Left ventricle myocardium inferior (tissue), 1 donor: ENCODE measurements around the gene EBF4. TPM values are rescaled to one million over a fixed set of nuclear protein-coding genes. Genes with fewer than 3 reads are reported as not detected.
A peak's percentile ranks its signal among the peaks of the same experiment; 100 is the strongest.
"Not testable (repeated sequence)": the region's sequence is repeated elsewhere in the genome, so short reads cannot be mapped to it uniquely, and the experiment has no call there.

Experiments
- DNase-seq: peaks from one replicate; pipeline ENCODE4 v3.0.0-alpha.2; 2020
- H3K27ac ChIP-seq: fragments of 200-600 bp; replicated peaks from 2 replicates; pipeline ENCODE4 v1.8.0; 2021
- H3K27me3 ChIP-seq: fragments of 200-600 bp; 2 replicates; pipeline ENCODE4 v1.8.0; 2021; ENCODE audit warnings: low read depth
- H3K36me3 ChIP-seq: fragments of 200-600 bp; 2 replicates; pipeline ENCODE4 v1.8.0; 2021
- H3K4me1 ChIP-seq: fragments of 200-600 bp; 2 replicates; pipeline ENCODE4 v1.8.0; 2021
- H3K4me3 ChIP-seq: fragments of 200-600 bp; 2 replicates; pipeline ENCODE4 v1.8.0; 2021; ENCODE audit warnings: mild to moderate bottlenecking, moderate library complexity
- H3K9me3 ChIP-seq: fragments of 200-600 bp; replicated peaks from 2 replicates; pipeline ENCODE4 v1.8.0; 2021
- CTCF ChIP-seq: fragments of 200-600 bp; IDR thresholded peaks from 2 replicates; pipeline ENCODE4 v1.8.0; 2021; ENCODE audit warnings: antibody characterized with exemption, mild to moderate bottlenecking, borderline replicate concordance
- intact Hi-C: fragments of 100-400 bp; cut with micrococcal nuclease; formaldehyde crosslinking; loops from one replicate; pipeline ENCODE4 v1.11.0; 2022
- total RNA-seq: library from RNA; stranded (reverse); fragmentation: NEBNext Ultra II Directional; extraction: Animal tissue kit (Norgen Biotek cat#: 25700); gene quantifications from one replicate; pipeline ENCODE4 v1.2.1, GENCODE V29; 2021
- donor health status: DM: no; HTN: yes; CAD: no; lungs with severe emphysema.

EBF4 gene
- total RNA-seq, 1 donor from 2014 or later, result 4.9 TPM

- H3K36me3 ChIP-seq, result peaks cover 41% of the 10 kb centered on the region
- H3K27me3 ChIP-seq, result no peaks in the 10 kb centered on the region
- TF ChIP-seq CTCF, result no peak
- H3K9me3 ChIP-seq, result no peaks in the 10 kb centered on the region
- peak within 1 kb of the TSS; percentile 79 for H3K4me3 ChIP-seq
- peak; percentile 94 for DNase-seq
- intact Hi-C loops, result no loop called here
- H3K27ac ChIP-seq, result peak within 1 kb of the TSS; percentile 88
- peaks cover 24% of the 10 kb centered on the region for H3K4me1 ChIP-seq
Observed at GRCh38 chr20:2663887-2664719, 28.5 kb upstream of the EBF4 start, which contains the start of gene IDH3B. TSS of gene IDH3B (minus strand) at chr20:2664216. CDS start at chr20:2664188, 28 bp downstream.

DNA sequence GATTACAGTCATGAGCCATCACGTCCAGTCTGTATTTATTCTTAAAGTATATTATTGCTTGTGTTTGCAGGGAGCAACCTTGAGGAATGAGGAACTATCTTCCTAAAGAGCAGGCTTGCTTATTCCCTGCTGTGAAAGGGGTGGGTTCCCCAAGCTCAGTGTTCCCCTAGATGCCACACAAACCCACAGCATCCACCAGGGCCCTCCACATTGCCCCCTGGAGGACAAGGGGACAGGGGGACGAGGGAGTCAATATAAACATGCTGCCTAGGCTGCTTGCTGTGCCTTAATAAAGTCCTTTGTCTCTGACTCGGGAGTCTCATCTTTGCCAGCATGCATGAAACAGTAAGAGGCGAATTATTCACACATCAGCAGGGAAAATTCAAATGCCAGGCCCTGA is 20.6 kb upstream of the EBF4 start:
- H3K4me1 ChIP-seq, result no peaks in the 10 kb centered on the region
- no peak overlapping the region for H3K4me3 ChIP-seq
- no peaks in the 10 kb centered on the region for H3K9me3 ChIP-seq
- intact Hi-C loops, result no loop called here
- H3K27ac ChIP-seq, result no peak overlapping the region
- no peak for TF ChIP-seq CTCF
- H3K36me3 ChIP-seq, result no peaks in the 10 kb centered on the region
- no peak for DNase-seq
- H3K27me3 ChIP-seq, result no peaks in the 10 kb centered on the region

GRCh38 chr20:2672446-2672845 is 20.1 kb upstream of the EBF4 start:
- Histone ChIP-seq H3K9me3 (no peaks in the 10 kb centered on the region), H3K27ac (no peak overlapping the region), H3K4me1 (no peaks in the 10 kb centered on the region), H3K4me3 (no peak overlapping the region), H3K36me3 (no peaks in the 10 kb centered on the region), H3K27me3 (no peaks in the 10 kb centered on the region)
- intact Hi-C loops, result no loop called here
- no peak for TF ChIP-seq CTCF
- no peak for DNase-seq

- H3K4me3 ChIP-seq, result no peak overlapping the region
- H3K9me3 ChIP-seq, result no peaks in the 10 kb centered on the region
- no peaks in the 10 kb centered on the region for H3K4me1 ChIP-seq
- TF ChIP-seq CTCF, result no peak
- no peak overlapping the region for H3K27ac ChIP-seq
- intact Hi-C loops, result no loop called here
- H3K36me3 ChIP-seq, result no peaks in the 10 kb centered on the region
- H3K27me3 ChIP-seq, result no peaks in the 10 kb centered on the region
- DNase-seq, result no peak
Observed at GRCh38 chr20:2673453-2673852, 19.1 kb upstream of the EBF4 start.

DNA sequence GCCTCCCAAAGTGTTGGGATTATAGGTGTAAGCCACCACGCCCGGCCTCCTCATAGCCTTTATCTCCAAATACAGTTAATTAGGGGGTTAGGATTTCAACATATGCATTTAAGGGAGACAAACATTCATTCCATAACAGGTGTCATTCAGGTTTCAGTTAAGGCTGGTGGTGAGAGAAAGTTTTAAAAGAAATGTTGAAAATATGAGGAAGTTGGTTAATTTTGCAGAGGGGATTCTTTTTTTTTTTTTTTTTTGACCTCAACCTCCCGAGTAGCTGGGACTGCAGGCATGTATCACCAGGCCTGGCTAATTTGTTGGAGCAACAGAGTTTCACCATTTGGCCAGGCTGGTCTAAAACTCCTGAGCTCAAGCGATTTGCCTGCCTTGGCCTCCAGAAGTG is 12.5 kb upstream of the EBF4 start:
- Histone ChIP-seq H3K27ac (no peak overlapping the region), H3K4me3 (no peak overlapping the region), H3K27me3 (peaks cover 19% of the 10 kb centered on the region), H3K4me1 (no peaks in the 10 kb centered on the region), H3K9me3 (no peaks in the 10 kb centered on the region), H3K36me3 (no peaks in the 10 kb centered on the region)
- intact Hi-C loops, result no loop called here
- DNase-seq, result no peak
- TF ChIP-seq CTCF, result no peak

GRCh38 chr20:2682040-2682439 is 10.5 kb upstream of the EBF4 start:
- H3K9me3 ChIP-seq, intact Hi-C loops, H3K4me3 ChIP-seq, H3K4me1 ChIP-seq, DNase-seq, H3K36me3 ChIP-seq, H3K27ac ChIP-seq: not testable (repeated sequence)
- peaks cover 37% of the 10 kb centered on the region for H3K27me3 ChIP-seq

- H3K27ac ChIP-seq, H3K4me1 ChIP-seq, intact Hi-C loops, DNase-seq, H3K4me3 ChIP-seq, H3K36me3 ChIP-seq, H3K9me3 ChIP-seq: not testable (repeated sequence)
- H3K27me3 ChIP-seq, result peaks cover 51% of the 10 kb centered on the region
Observed at GRCh38 chr20:2684817-2685216, 7.8 kb upstream of the EBF4 start.
